HCT116 (cell line): ENCODE measurements around the gene SUGCT. TPM values are rescaled to one million over a fixed set of nuclear protein-coding genes. Genes with fewer than 3 reads are reported as not detected.

Source experiments
- ATAC-seq: fragments of 200-7000 bp; cut with Tn5 transposase; 2 replicates; pipeline ENCODE4 v1.9.1; 2020; ENCODE audit warnings: mild to moderate bottlenecking, moderate library complexity
- BruUV-seq: library from RNA; stranded (reverse); fragments of 400-500 nt; replicated peaks from 2 replicates; lab custom pipeline; 2021; lab: Mats Ljungman, UMichigan
- CTCF ChIA-PET: fragments of 300-600 bp; sonication (Branson Sonifier 250); formaldehyde crosslinking; loops from one replicate; lab custom pipeline; 2021; ENCODE audit warnings: antibody characterized with exemption; lab: Charles Lee
- POLR2A ChIA-PET: fragments of 300-600, 350-600 bp; sonication (Branson Sonifier 250); formaldehyde crosslinking; loops from one replicate; lab custom pipeline; 2021; ENCODE audit warnings: antibody characterized with exemption; lab: Charles Lee
- RAD21 ChIA-PET, 2 experiments: fragments of 300-600 bp; sonication (Branson Sonifier 250); formaldehyde crosslinking; loops; one replicate each; lab custom pipeline; 2023; ENCODE audit warnings: low total read pairs in 2 of 2; ENCODE audit not compliant: uncharacterized antibody in 2 of 2, unreplicated experiment in 2 of 2, low non-redundant PET in 1 of 2; lab: Charles Lee
- DNase-seq: peaks from one replicate; pipeline ENCODE4 v3.0.0-alpha.2; 2010; ENCODE audit warnings: low read depth, low spot score
- H2AFZ ChIP-seq: fragments of 200-600 bp; shearing (Covaris generic), sonication (generic); 2 replicates; pipeline ENCODE4 v1.6.1; 2017; ENCODE audit warnings: low read depth, mixed run types, mixed read lengths, antibody characterized with exemption, low read length; ENCODE audit not compliant: poor library complexity, severe bottlenecking
- H3K27ac ChIP-seq: 2 replicates; pipeline ENCODE4 v1.5.1; 2012; ENCODE audit warnings: low read depth, low read length
- H3K27me3 ChIP-seq: fragments of 200-600 bp; sonication (generic); 2 replicates; pipeline ENCODE4 v1.6.1; 2016; ENCODE audit warnings: mixed run types, low read length, mixed read lengths; ENCODE audit not compliant: insufficient read depth
- H3K36me3 ChIP-seq, 2 experiments: fragments of 200-500 bp in 1 of 2; fragments of 200-600 bp in 1 of 2; sonication (Bioruptor generic) in 1 of 2; sonication (generic) in 1 of 2; 2 replicates each; pipeline versions ENCODE4 v1.5.1 to v1.6.1; 2014 to 2016; ENCODE audit warnings: low read length in 2 of 2, inconsistent platforms in 1 of 2, mixed read lengths in 1 of 2, mixed run types in 1 of 2; ENCODE audit not compliant: insufficient read depth in 2 of 2, control insufficient read depth in 1 of 2
- H3K4me1 ChIP-seq, 2 experiments: fragments of 200-600 bp in 1 of 2; sonication (generic) in 1 of 2; 2 replicates each; pipeline versions ENCODE4 v1.5.1 to v1.6.1; 2012 to 2017; ENCODE audit warnings: low read length in 2 of 2, inconsistent platforms in 1 of 2, mild to moderate bottlenecking in 1 of 2, mixed read lengths in 1 of 2, mixed run types in 1 of 2, moderate library complexity in 1 of 2; ENCODE audit not compliant: insufficient read depth in 2 of 2, control insufficient read depth in 1 of 2
- H3K4me2 ChIP-seq: fragments of 200-600 bp; sonication (generic); 2 replicates; pipeline ENCODE4 v1.6.1; 2017; ENCODE audit warnings: mixed run types, low read length, mixed read lengths
- H3K4me3 ChIP-seq, 2 experiments: fragments of 200-600 bp in 1 of 2; sonication (generic) in 1 of 2; replicated peaks in 1 of 2; 2 replicates each; pipeline ENCODE4 v1.5.1; 2011 to 2016; ENCODE audit warnings: low read length in 2 of 2, control low read depth in 1 of 2, low read depth in 1 of 2, mild to moderate bottlenecking in 1 of 2, mixed read lengths in 1 of 2, mixed run types in 1 of 2
- H3K79me2 ChIP-seq: fragments of 200-600 bp; sonication (generic); 2 replicates; pipeline ENCODE4 v1.6.1; 2017; ENCODE audit warnings: mild to moderate bottlenecking, mixed run types, low read length, moderate library complexity, mixed read lengths; ENCODE audit not compliant: insufficient read depth
- H3K9ac ChIP-seq: fragments of 200-600 bp; sonication (generic); 2 replicates; pipeline ENCODE4 v1.6.1; 2016; ENCODE audit warnings: low read length, mixed read lengths
- H3K9me2 ChIP-seq: fragments of 200-600 bp; sonication (generic), shearing (Covaris generic); 2 replicates; pipeline ENCODE4 v1.6.1; 2017; ENCODE audit warnings: mixed run types, mild to moderate bottlenecking, moderate library complexity; ENCODE audit not compliant: insufficient read depth
- H3K9me3 ChIP-seq, 2 experiments: fragments of 200-500 bp in 1 of 2; fragments of 200-600 bp in 1 of 2; sonication (Bioruptor generic) in 1 of 2; sonication (generic) in 1 of 2; 2 replicates each; pipeline ENCODE4 v1.6.1; 2014 to 2017; ENCODE audit warnings: low read length in 2 of 2, mixed read lengths in 2 of 2, inconsistent platforms in 1 of 2, low read depth in 1 of 2, mild to moderate bottlenecking in 1 of 2, mixed run types in 1 of 2, moderate library complexity in 1 of 2; ENCODE audit not compliant: control insufficient read depth in 1 of 2, insufficient read depth in 1 of 2
- H4K20me1 ChIP-seq: fragments of 200-600 bp; sonication (generic), shearing (Covaris generic); 2 replicates; pipeline ENCODE4 v1.6.1; 2017; ENCODE audit warnings: mixed run types, mild to moderate bottlenecking, moderate library complexity; ENCODE audit not compliant: insufficient read depth
- ATF3 ChIP-seq: IDR thresholded peaks from 2 replicates; pipeline ENCODE4 v1.6.1; 2012
- CTCF ChIP-seq, 3 experiments: fragments of 200-600 bp in 1 of 3; sonication (generic) in 1 of 3; IDR thresholded peaks in 2 of 3; conservative IDR thresholded peaks in 1 of 3; 2 replicates each; pipeline ENCODE4 v1.5.1; 2012 to 2017; ENCODE audit warnings: low read depth in 2 of 3, low read length in 2 of 3, antibody characterized with exemption in 1 of 3, borderline replicate concordance in 1 of 3, control low read depth in 1 of 3, mild to moderate bottlenecking in 1 of 3, mixed read lengths in 1 of 3, mixed run types in 1 of 3, moderate library complexity in 1 of 3; ENCODE audit not compliant: insufficient read depth in 1 of 3
- EZH2phosphoT487 ChIP-seq: fragments of 200-600 bp; IDR thresholded peaks from 2 replicates; pipeline ENCODE4 v1.6.1; 2018; ENCODE audit warnings: antibody characterized with exemption, borderline replicate concordance
- FOSL1 ChIP-seq: IDR thresholded peaks from 2 replicates; pipeline ENCODE4 v1.6.1; 2012; ENCODE audit warnings: low read depth
- JUND ChIP-seq: IDR thresholded peaks from 2 replicates; pipeline ENCODE4 v1.6.1; 2012
- POLR2AphosphoS5 ChIP-seq: IDR thresholded peaks from 2 replicates; pipeline ENCODE4 v1.6.1; 2011; ENCODE audit warnings: mild to moderate bottlenecking, low read depth, low read length, moderate library complexity
- SIN3A ChIP-seq: IDR thresholded peaks from 2 replicates; pipeline ENCODE4 v1.6.1; 2012; ENCODE audit warnings: low read depth
- TCF7L2 ChIP-seq: IDR thresholded peaks from 2 replicates; pipeline ENCODE4 v1.7.0; 2011; ENCODE audit warnings: borderline replicate concordance, inconsistent platforms; ENCODE audit not compliant: insufficient read depth, insufficient read length; ENCODE audit errors: extremely low read depth
- YY1 ChIP-seq: IDR thresholded peaks from 2 replicates; pipeline ENCODE4 v1.6.1; 2011; ENCODE audit warnings: low read length, low read depth, moderate library complexity, mild to moderate bottlenecking; ENCODE audit not compliant: insufficient replicate concordance; ENCODE audit errors: extremely low read depth
- ZFX ChIP-seq: fragments of 450-650 bp; IDR thresholded peaks from 2 replicates; pipeline ENCODE4 v1.6.1; 2017
- ZNF274 ChIP-seq: fragments of 200-500 bp; sonication (Bioruptor generic); IDR thresholded peaks from 2 replicates; pipeline ENCODE4 v1.6.1; 2014; ENCODE audit warnings: mild to moderate bottlenecking, low read depth, low read length, inconsistent platforms
- intact Hi-C: fragments of 100-400 bp; cut with micrococcal nuclease; formaldehyde crosslinking; loops from 2 replicates; pipeline ENCODE4 v1.10.0; 2022
- total RNA-seq: library from RNA; stranded (reverse); gene quantifications from one replicate; pipeline ENCODE4 v1.2.1, GENCODE V29; 2021; ENCODE audit not compliant: unreplicated experiment
- TF ChIP-seq, protein P1 (sequence below): IDR thresholded peaks from 2 replicates; pipeline ENCODE4 v1.6.1; 2012
- TF ChIP-seq, protein P2 (sequence below): IDR thresholded peaks from 2 replicates; pipeline ENCODE4 v1.6.1; 2012; ENCODE audit warnings: low read depth

SUGCT gene
- total RNA-seq, 1 experiment from 2014 or later, result 4.4 TPM

- no peak overlapping the region for H3K4me2 ChIP-seq
- H3K36me3 ChIP-seq, result no peaks in the 10 kb centered on the region
- no peaks in the 10 kb centered on the region for H3K79me2 ChIP-seq
- H3K9me3 ChIP-seq, result no peaks in the 10 kb centered on the region
- no peaks in the 10 kb centered on the region for H3K27me3 ChIP-seq
- no peak for DNase-seq
- H4K20me1 ChIP-seq, result no peaks in the 10 kb centered on the region
- intact Hi-C loops, result no loop called here
- ATAC-seq, result no peak
- peaks cover 12 to 14% of the 10 kb centered on the region in 2 experiments for H3K4me1 ChIP-seq
- H3K27ac ChIP-seq, result no peak overlapping the region
- TF ChIP-seq, protein P1, sequence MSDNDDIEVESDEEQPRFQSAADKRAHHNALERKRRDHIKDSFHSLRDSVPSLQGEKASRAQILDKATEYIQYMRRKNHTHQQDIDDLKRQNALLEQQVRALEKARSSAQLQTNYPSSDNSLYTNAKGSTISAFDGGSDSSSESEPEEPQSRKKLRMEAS, result no peak
- TF ChIP-seq ATF3 (no peak), EZH2phosphoT487 (no peak), SIN3A (no peak), JUND (no peak), FOSL1 (no peak), ZFX (no peak), TCF7L2 (no peak), ZNF274 (no peak), POLR2AphosphoS5 (no peak), CTCF (IDR thresholded peaks at IDR 0.05 in 2 of 3, conservative IDR thresholded peaks at IDR 0.05 in 1 of 3; ENCODE audit: borderline replicate concordance in 1 of 3, insufficient read depth in 1 of 3, low read depth in 2 of 3, low read length in 2 of 3) (no peak), YY1 (no peak)
- TF ChIP-seq, protein P2, sequence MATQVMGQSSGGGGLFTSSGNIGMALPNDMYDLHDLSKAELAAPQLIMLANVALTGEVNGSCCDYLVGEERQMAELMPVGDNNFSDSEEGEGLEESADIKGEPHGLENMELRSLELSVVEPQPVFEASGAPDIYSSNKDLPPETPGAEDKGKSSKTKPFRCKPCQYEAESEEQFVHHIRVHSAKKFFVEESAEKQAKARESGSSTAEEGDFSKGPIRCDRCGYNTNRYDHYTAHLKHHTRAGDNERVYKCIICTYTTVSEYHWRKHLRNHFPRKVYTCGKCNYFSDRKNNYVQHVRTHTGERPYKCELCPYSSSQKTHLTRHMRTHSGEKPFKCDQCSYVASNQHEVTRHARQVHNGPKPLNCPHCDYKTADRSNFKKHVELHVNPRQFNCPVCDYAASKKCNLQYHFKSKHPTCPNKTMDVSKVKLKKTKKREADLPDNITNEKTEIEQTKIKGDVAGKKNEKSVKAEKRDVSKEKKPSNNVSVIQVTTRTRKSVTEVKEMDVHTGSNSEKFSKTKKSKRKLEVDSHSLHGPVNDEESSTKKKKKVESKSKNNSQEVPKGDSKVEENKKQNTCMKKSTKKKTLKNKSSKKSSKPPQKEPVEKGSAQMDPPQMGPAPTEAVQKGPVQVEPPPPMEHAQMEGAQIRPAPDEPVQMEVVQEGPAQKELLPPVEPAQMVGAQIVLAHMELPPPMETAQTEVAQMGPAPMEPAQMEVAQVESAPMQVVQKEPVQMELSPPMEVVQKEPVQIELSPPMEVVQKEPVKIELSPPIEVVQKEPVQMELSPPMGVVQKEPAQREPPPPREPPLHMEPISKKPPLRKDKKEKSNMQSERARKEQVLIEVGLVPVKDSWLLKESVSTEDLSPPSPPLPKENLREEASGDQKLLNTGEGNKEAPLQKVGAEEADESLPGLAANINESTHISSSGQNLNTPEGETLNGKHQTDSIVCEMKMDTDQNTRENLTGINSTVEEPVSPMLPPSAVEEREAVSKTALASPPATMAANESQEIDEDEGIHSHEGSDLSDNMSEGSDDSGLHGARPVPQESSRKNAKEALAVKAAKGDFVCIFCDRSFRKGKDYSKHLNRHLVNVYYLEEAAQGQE, result no peak
- ChIA-PET CTCF (no interaction called here), POLR2A (no interaction called here), RAD21 (no interaction called here)
- H2AFZ ChIP-seq, result no peak overlapping the region
- no peak overlapping the region for H3K4me3 ChIP-seq
- BruUV-seq, result no TSS peak
- no peaks in the 10 kb centered on the region for H3K9me2 ChIP-seq
- no peak overlapping the region for H3K9ac ChIP-seq
These were observed 585.6 kb downstream of the SUGCT start for GRCh38 chr7:40720416-40720815.
